Measurements from ENCODE around the gene CRNN. TPM values are rescaled to one million over a fixed set of nuclear protein-coding genes. Genes with fewer than 3 reads are reported as not detected.

Gene CRNN
- total RNA-seq = not detected in 2 replicates

GRCh38 chr1:152413909-152414308 lies at the start of gene CRNN:
Gene CRNN (minus strand): TSS chr1:152414263. CDS start chr1:152412233, 2,030 bp downstream.

GRCh38 chr1:152359906-152360305 lies 54.2 kb downstream of the CRNN start, which contains the start of gene FLG2:
Gene FLG2 (minus strand): TSS chr1:152360006. CDS start chr1:152358884, 1,122 bp downstream.

Other genes with a start within 250 kb of the CRNN start
- gene HRNR, start 190.1 kb downstream of the CRNN start, total RNA-seq = not detected in 2 replicates
- gene FLG, start 89.0 kb downstream of the CRNN start, total RNA-seq = under 0.01 TPM in 1 of 2 replicates, not detected in the other
- gene FLG2, start 54.3 kb downstream of the CRNN start, total RNA-seq = under 0.01 TPM in 1 of 2 replicates, not detected in the other
- gene LCE5A, start 96.5 kb upstream of the CRNN start, total RNA-seq = not detected in 2 replicates
- not detected in 2 replicates for gene CRCT1, start 100.2 kb upstream of the CRNN start, total RNA-seq
- gene LCE3E, start 152.5 kb upstream of the CRNN start, total RNA-seq = not detected in 2 replicates
- not detected in 2 replicates for gene LCE3D, start 166.3 kb upstream of the CRNN start, total RNA-seq
- not detected in 2 replicates for gene LCE3C, start 186.0 kb upstream of the CRNN start, total RNA-seq
- gene LCE3B, start 199.5 kb upstream of the CRNN start, total RNA-seq = not detected in 2 replicates
- not detected in 2 replicates for gene LCE3A, start 208.8 kb upstream of the CRNN start, total RNA-seq
- not detected in 2 replicates for gene LCE2D, start 249.1 kb upstream of the CRNN start, total RNA-seq

Data from epithelial cell of umbilical artery (primary cell).